SJCRH30 (cell line): ENCODE data around the gene PALLD. TPM values are rescaled to one million over a fixed set of nuclear protein-coding genes. Genes with fewer than 3 reads are reported as not detected.

Experiments
- DNase-seq, 2 experiments: peaks; one replicate each; pipeline ENCODE4 v3.0.0-alpha.2; 2015 to 2020
- H3K27ac ChIP-seq: fragments of 250-450 bp; sonication (Bioruptor Pico); 2 replicates; pipeline ENCODE4 v1.5.1; 2020; ENCODE audit warnings: mild to moderate bottlenecking, moderate library complexity
- H3K27me3 ChIP-seq: fragments of 250-450 bp; sonication (Bioruptor Pico); 2 replicates; pipeline ENCODE4 v1.5.1; 2020; ENCODE audit warnings: mild to moderate bottlenecking, moderate library complexity
- H3K36me3 ChIP-seq: fragments of 250-450 bp; sonication (Bioruptor Pico); 2 replicates; pipeline ENCODE4 v1.5.1; 2020; ENCODE audit warnings: mild to moderate bottlenecking, moderate library complexity
- H3K4me1 ChIP-seq: fragments of 250-450 bp; sonication (Bioruptor Pico); 2 replicates; pipeline ENCODE4 v1.5.1; 2020; ENCODE audit warnings: mild to moderate bottlenecking, moderate library complexity
- H3K4me3 ChIP-seq: fragments of 250-450 bp; sonication (Bioruptor Pico); 2 replicates; pipeline ENCODE4 v1.5.1; 2020; ENCODE audit warnings: mild to moderate bottlenecking, moderate library complexity
- H3K9me3 ChIP-seq: fragments of 250-450 bp; sonication (Bioruptor Pico); replicated peaks from 2 replicates; pipeline ENCODE4 v1.5.1; 2020; ENCODE audit warnings: mild to moderate bottlenecking, moderate library complexity
- total RNA-seq: library from RNA; depleted of rRNA; stranded (reverse); fragments of >200 nt; shearing (Covaris generic); gene quantifications from 2 replicates; pipeline ENCODE4 v1.2.3, GENCODE V29; 2014

Gene PALLD
- total RNA-seq, 1 experiment from 2014 or later, result 47.3 TPM

DNA sequence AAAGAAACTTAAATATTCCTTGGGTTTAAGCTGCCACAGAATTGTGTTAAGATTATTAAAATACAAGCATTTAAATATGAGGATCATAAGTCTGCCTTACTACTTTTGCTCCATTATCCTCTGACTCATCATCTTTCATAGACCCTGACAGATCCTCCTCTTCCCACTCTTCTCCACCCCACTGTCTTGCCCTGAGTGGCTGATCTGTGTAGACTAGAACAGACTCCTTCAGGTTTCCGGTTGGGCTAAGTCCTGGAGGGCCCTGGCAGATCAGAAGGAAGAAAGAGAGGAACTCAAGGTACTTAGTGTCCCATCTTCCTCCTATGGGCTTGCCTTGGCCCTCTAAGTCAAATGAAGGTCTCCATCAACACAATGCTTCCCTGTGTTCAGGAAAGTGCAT, 30.7 kb downstream of the PALLD start:
- Histone ChIP-seq H3K36me3 (no peaks in the 10 kb centered on the region), H3K27me3 (no peaks in the 10 kb centered on the region), H3K27ac (no peak overlapping the region), H3K4me1 (peaks cover 23% of the 10 kb centered on the region), H3K4me3 (no peak overlapping the region), H3K9me3 (no peaks in the 10 kb centered on the region)
- DNase-seq, result no peak

DNA sequence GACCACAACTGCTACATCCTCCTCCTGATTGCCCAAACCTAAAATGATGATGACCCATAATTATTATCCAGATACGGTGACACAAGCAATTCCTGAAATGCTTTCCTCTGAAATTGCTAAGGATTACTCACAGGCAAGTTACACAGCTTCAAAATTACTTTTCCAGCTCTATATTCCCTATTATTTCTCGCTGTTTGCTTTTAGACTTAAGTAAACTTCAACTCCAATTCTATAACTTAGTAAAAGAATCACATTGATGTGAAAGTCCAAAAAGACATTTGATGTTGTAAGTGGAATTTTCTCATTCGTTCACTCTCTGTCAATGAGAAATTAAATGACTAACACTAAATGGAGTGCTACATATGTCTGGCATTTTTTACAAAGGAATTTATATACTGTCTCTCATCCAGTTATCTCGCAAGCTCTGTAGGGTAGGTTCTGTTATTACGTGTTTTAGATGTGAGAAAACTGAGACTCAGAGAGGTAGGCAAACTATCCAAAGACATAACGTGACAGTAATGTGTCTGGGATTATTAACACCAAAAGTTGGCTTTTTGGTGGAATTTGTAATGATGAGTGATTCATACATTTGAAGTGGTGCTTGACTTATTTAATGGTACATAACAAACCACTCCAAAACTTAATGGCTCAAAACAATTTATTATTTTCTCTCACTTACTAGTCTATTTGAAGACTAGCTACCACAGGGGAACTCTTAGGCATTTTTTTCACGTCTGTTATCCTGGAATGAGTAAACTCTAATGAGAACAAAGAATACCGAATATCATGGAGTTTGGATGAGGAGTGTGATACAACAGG, 31.5 kb downstream of the PALLD start:
- H3K4me1 ChIP-seq, result peaks cover 17% of the 10 kb centered on the region
- no peak for DNase-seq
- no peaks in the 10 kb centered on the region for H3K36me3 ChIP-seq
- H3K4me3 ChIP-seq, result no peak overlapping the region
- no peaks in the 10 kb centered on the region for H3K9me3 ChIP-seq
- H3K27ac ChIP-seq, result no peak overlapping the region
- no peaks in the 10 kb centered on the region for H3K27me3 ChIP-seq

DNA sequence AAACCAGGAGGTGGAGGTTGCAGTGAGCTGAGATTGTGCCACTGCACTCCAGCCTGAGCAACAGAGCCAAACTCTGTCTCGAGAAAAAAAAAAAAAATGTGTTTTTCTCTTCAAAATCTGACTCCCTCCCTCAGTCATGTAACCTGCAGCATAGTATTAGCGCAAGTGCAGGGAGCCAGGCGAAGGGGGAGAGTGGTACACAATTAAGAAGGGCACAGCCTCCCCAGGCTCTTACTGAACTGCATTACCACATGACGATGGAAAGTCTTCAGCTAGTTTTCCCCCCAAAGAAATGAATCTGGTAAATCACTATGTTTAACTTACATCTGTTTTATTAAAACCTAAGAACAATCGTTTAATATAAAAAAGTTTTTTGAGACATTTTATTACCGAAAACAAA, 32.4 kb downstream of the PALLD start:
- H3K4me1 ChIP-seq, result peaks cover 8% of the 10 kb centered on the region
- H3K9me3 ChIP-seq, result no peaks in the 10 kb centered on the region
- no peaks in the 10 kb centered on the region for H3K36me3 ChIP-seq
- H3K4me3 ChIP-seq, result no peak overlapping the region
- no peak for DNase-seq
- H3K27ac ChIP-seq, result no peak overlapping the region
- no peaks in the 10 kb centered on the region for H3K27me3 ChIP-seq

DNA sequence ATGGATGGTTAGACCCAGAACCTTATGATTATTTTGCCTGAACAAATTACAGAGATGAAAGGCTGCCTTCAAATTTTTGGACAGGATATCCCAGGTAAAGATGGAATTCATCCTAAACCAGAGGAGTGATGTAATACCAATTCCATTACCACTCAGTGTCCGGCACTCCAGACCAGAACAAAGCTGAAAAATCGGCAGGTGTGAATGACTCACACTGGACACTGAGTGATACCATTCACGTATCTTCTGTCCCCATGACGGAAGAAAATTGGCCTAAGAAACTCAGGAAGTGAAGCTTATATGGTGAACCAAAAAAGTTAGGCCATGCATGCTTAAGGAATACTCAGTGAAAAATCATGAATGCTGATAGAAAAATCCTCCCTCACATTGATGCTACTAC, 34.5 kb downstream of the PALLD start:
- Histone ChIP-seq H3K27ac (no peak overlapping the region), H3K9me3 (no peaks in the 10 kb centered on the region), H3K4me1 (no peaks in the 10 kb centered on the region; the same call in 1 of the 2 replicates), H3K4me3 (no peak overlapping the region), H3K36me3 (no peaks in the 10 kb centered on the region), H3K27me3 (no peaks in the 10 kb centered on the region)
- DNase-seq, result no peak

DNA sequence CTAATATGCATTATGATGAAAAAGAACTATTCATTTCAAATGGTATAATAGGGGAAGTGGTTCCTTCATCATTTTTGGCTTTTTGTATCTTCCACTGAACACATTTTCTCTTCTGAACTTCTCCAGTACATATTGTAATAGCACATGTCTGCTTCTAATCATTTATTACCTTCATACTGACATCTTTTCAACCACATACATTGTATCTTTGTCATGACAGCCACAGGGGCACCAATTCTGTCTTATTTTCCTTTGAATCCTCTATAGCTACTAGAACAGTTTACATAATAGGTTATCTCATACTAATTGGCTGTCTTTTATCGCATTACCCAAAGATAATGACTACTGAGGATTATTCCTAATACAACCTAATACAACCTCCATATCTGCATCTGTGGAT, 37.7 kb downstream of the PALLD start:
- DNase-seq, result no peak
- no peaks in the 10 kb centered on the region; the same call in 1 of the 2 replicates for H3K4me1 ChIP-seq
- H3K27me3 ChIP-seq, result no peaks in the 10 kb centered on the region
- no peak overlapping the region for H3K27ac ChIP-seq
- no peaks in the 10 kb centered on the region for H3K9me3 ChIP-seq
- no peaks in the 10 kb centered on the region for H3K36me3 ChIP-seq
- no peak overlapping the region for H3K4me3 ChIP-seq

DNA sequence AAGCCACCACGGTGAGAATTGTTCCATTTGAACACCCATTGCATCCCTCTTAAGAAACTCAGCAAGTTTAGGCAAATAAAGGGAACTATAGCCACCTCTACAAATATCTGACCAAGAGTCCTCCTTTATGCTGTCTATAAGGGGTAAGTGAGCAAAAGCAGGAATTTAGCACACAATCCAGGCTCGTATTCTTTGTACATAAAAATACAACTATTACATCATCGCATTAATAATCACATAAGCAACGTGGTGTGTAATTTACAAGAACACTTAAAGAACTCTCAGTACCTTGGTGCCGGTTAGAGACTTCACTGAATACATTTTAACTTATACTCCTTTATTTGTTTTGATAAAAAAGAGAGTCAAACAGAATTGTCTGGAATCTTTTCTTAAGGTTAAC, 38.8 kb downstream of the PALLD start:
- Histone ChIP-seq H3K4me3 (no peak overlapping the region), H3K4me1 (peaks cover 3% of the 10 kb centered on the region; the same call in 1 of the 2 replicates), H3K9me3 (no peaks in the 10 kb centered on the region), H3K36me3 (no peaks in the 10 kb centered on the region), H3K27ac (no peak overlapping the region), H3K27me3 (no peaks in the 10 kb centered on the region)
- DNase-seq, result no peak

DNA sequence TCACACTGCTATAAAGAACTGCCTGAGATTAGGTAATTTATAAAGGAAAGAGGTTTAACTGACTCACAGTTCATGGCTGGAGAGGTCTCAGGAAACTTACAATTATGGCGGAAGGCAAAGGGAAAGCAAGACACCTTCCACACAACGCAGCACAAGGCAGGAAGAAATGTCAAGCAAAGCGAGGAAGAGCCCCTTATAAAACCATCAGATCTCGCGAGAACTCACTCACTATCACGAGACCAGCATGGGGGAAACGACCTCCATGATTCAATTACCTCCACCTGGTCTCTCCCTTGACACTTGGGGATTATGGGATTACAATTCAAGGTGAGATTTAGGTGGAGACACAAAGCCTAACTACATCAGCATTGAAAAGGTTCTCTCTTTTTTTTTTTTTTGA, 39.6 kb downstream of the PALLD start:
- H3K4me3 ChIP-seq, result no peak overlapping the region

DNA sequence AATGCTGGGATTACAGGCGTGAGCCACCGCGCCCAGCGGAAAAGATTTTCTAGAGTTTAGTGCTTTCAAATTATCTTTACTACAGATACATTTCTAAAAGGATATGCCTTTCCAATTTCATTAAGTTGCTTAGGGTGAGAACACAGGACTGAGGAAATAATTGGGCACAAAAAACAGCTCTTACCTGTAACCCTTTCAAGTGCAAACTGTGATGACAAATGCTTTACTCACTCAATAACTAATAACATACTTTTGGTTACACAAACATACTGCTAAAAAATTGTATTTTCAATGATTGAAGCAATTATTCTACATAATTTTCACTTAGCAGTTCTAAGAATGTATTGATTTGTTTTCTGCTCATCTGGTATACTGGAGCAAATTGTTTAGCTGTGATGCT, 40.2 kb downstream of the PALLD start:
- Histone ChIP-seq H3K27ac (no peak overlapping the region), H3K4me3 (no peak overlapping the region), H3K27me3 (no peaks in the 10 kb centered on the region), H3K36me3 (no peaks in the 10 kb centered on the region), H3K4me1 (peaks cover 7% of the 10 kb centered on the region; the same call in 1 of the 2 replicates), H3K9me3 (no peaks in the 10 kb centered on the region)
- DNase-seq, result no peak

More for the DNA sequence above, 39.6 kb downstream of the PALLD start:
- Histone ChIP-seq H3K4me1 (peaks cover 7% of the 10 kb centered on the region; the same call in 1 of the 2 replicates), H3K36me3 (no peaks in the 10 kb centered on the region), H3K9me3 (no peaks in the 10 kb centered on the region), H3K27me3 (no peaks in the 10 kb centered on the region), H3K27ac (no peak overlapping the region)
- no peak for DNase-seq

DNA sequence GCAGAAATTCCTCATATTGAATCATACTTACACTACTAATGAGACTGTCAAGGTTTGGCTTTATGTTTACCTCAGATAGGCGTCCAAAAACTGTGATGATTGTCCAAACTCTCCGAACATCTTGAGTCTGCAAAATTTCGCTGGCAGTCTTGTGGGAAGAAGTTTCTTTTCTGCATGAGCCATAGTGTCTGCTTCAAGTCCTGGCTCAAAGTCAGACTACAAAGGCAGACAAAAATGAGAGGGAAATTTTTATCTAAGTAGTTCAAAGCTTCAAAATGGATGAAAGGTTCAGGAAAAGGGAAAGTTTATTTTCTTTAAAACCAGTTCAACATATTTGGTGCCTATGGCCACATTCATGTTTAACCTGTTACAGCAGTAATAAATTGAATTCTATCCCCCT, 40.7 kb downstream of the PALLD start:
- DNase-seq, result no peak
- Histone ChIP-seq H3K36me3 (no peaks in the 10 kb centered on the region), H3K9me3 (no peaks in the 10 kb centered on the region), H3K27ac (no peak overlapping the region), H3K4me3 (no peak overlapping the region), H3K27me3 (no peaks in the 10 kb centered on the region), H3K4me1 (peaks cover 7% of the 10 kb centered on the region; the same call in 1 of the 2 replicates)

DNA sequence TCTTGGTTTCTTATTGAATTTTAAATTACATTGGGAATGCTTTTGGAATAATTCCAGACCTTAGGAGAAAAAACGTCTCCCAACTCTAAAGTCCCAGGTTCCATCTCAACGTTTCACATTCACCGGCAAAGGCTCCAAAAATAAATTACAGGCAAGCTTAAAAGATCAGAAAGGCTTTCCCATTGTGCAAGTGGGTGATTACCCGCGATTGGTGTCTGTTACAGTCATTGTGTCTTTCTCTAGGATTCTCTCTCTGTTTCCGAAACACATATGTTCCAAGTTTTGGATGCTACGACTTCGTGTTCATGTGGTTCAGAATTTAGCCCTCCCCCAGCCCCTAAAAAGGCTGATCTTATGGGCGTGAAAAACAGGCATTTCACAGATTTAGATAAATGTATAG, 41.8 kb downstream of the PALLD start:
- H3K4me3 ChIP-seq, result no peak overlapping the region
- no peaks in the 10 kb centered on the region for H3K36me3 ChIP-seq
- H3K27ac ChIP-seq, result no peak overlapping the region
- no peaks in the 10 kb centered on the region for H3K27me3 ChIP-seq
- peaks cover 7% of the 10 kb centered on the region; the same call in 1 of the 2 replicates for H3K4me1 ChIP-seq
- DNase-seq, result no peak
- no peaks in the 10 kb centered on the region for H3K9me3 ChIP-seq

DNA sequence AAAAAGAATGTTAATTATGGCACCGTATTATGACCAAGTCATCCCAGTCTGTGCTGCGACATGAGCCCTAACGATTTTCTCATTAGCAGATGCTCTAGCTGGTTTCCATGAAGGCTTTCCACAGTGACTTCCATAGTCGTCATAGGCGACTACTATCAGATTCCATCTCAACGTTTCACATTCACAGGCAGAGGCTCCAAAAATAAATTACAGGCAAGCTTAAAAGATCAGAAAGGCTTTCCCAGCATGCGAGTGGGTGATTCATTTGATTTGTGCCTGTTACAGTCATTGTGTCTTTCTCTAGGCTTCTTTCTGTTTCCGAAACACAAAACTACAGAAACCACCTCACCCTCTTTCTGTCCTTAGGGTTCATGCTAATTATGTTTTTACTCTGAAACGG, 43.2 kb downstream of the PALLD start:
- Histone ChIP-seq H3K36me3 (no peaks in the 10 kb centered on the region), H3K4me1 (peaks cover 7% of the 10 kb centered on the region; the same call in 1 of the 2 replicates), H3K27ac (peak overlapping the region; percentile 79), H3K9me3 (no peaks in the 10 kb centered on the region), H3K27me3 (no peaks in the 10 kb centered on the region), H3K4me3 (peak overlapping the region; percentile 42)
- peak; percentile 34 to 68 for DNase-seq

DNA sequence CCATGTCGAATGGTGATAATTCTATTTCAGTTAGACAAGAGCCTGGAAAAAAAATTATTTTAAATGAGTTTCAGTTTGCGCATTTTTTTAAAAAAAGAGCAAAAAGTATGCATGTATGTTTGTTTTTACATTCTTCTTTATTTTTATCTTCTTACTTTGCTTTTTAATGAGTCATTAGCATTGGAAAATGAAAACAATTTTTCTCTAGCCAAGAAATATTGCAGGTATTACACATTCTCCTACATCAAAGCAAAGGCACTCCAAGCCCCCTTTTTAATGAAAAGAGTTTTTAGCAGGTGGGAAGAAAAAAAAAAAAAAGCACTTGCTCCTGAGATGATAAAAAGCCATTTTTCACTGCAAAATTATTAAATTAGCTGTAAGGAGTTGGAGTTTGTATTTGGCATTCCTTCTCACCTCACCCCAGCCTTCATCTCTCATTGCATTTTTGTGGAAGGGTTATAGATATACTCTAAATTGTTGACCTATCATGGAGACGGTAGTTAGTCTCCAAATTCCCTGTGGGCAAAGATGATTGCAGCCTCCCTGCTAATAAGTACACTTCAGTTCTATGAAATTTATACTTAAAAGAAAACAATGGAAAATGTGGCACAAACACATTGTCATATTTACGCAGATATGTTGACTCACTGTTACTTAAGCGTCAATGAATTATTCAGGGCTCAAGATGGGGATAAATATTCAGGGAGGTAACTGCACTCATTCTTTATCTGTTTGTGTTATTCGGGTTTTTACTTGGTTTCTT, 43.8 kb downstream of the PALLD start:
- Histone ChIP-seq H3K4me1 (peaks cover 7% of the 10 kb centered on the region; the same call in 1 of the 2 replicates), H3K4me3 (peak overlapping the region; percentile 42), H3K36me3 (no peaks in the 10 kb centered on the region), H3K27ac (peak overlapping the region; percentile 79), H3K9me3 (no peaks in the 10 kb centered on the region), H3K27me3 (no peaks in the 10 kb centered on the region)
- no peak for DNase-seq

DNA sequence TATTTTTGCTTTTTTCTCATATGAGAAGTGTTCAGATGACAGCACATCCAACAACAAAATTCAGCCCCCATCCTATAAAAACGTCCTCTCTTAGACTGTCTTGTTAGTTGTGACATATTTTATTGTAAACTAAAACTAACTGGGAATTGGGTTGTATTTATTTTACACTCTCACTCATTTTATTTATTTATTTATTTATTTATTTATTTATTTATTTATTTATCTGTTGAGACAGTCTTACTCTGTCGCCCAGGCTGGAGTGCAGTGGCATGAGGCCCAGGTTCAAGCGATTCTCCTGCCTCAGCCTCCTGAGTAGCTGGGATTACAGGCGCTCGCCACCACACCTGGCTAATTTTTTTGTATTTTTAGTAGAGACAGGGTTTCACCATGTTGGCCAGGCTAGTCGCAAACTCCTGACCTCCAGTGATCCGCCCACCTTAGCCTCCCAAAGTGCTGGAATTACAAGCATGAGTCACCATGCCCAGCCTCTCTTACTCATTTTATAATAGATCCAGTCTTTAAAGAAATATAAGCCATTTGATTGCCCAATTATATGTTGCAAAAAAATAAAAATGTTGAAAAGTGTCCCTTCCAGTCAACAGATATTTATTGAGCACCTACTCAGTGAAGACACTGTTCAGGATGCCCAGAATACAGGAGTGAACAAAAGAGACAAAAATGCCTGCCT, 44.6 kb downstream of the PALLD start:
- no peak overlapping the region for H3K4me3 ChIP-seq
- no peak for DNase-seq
- H3K4me1 ChIP-seq, result peaks cover 7% of the 10 kb centered on the region; the same call in 1 of the 2 replicates
- no peaks in the 10 kb centered on the region for H3K27me3 ChIP-seq
- H3K36me3 ChIP-seq, result no peaks in the 10 kb centered on the region
- H3K27ac ChIP-seq, result peak overlapping the region; percentile 79; the same call in 1 of the 2 replicates
- no peaks in the 10 kb centered on the region for H3K9me3 ChIP-seq

DNA sequence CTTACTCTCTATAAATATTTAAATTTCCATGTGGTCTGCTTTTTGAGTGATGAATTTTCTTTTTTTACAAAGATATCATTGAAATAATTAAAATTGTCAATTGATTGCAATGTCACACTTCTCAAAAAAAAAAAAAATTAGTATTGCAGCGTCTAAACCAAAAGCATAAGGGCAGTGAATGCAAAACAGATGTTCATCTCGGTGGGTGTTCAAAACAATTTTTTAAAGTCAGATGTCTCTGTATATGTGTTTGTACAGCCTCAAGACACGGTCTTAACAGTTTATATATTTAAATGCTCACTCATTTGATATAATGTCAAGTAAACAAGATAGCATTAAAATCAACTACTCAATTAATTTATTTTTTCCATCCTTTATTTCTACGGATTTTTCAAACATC, 52.3 kb downstream of the PALLD start:
- Histone ChIP-seq H3K9me3 (no peaks in the 10 kb centered on the region), H3K36me3 (no peaks in the 10 kb centered on the region; the same call in 1 of the 2 replicates), H3K4me3 (no peak overlapping the region), H3K27ac (peak overlapping the region; percentile 92), H3K4me1 (peaks cover 27% of the 10 kb centered on the region), H3K27me3 (no peaks in the 10 kb centered on the region)
- DNase-seq, result no peak
